SK-N-SH (cell line): ENCODE data around the gene C9orf57. TPM values are rescaled to one million over a fixed set of nuclear protein-coding genes. Genes with fewer than 3 reads are reported as not detected.

Experiments
- CTCF ChIA-PET: fragments of 300-600, 350-600 bp; formaldehyde crosslinking; extraction: SDS; loops from one replicate; lab custom pipeline; 2021; lab: Yijun Ruan, JAX
- POLR2A ChIA-PET: fragments of 350-600 bp; sonication (Branson Sonifier 250); formaldehyde crosslinking; extraction: SDS; loops from one replicate; lab custom pipeline; 2020; ENCODE audit warnings: antibody characterized with exemption, inconsistent platforms; lab: Yijun Ruan, JAX
- DNase-seq: peaks from one replicate; pipeline ENCODE4 v3.0.0; 2012
- H2AFZ ChIP-seq: fragments of 200-600 bp; sonication (generic); 2 replicates; pipeline ENCODE4 v1.8.1; 2016; ENCODE audit warnings: antibody characterized with exemption, mild to moderate bottlenecking, low read depth
- H3F3A ChIP-seq: fragments of 200-600 bp; sonication (generic); replicated peaks from 2 replicates; pipeline ENCODE3; 2016; ENCODE audit warnings: antibody characterized with exemption, mild to moderate bottlenecking; ENCODE audit not compliant: insufficient read depth
- H3K27ac ChIP-seq, 2 experiments: fragments of 200-500 bp in 1 of 2; fragments of 200-600 bp in 1 of 2; sonication (Bioruptor generic) in 1 of 2; sonication (generic), shearing (Covaris generic) in 1 of 2; 2 replicates each; pipeline versions ENCODE4 v1.5.1 to v1.6.1; 2014 to 2016; ENCODE audit warnings: low read depth in 2 of 2, inconsistent platforms in 1 of 2, low read length in 1 of 2, mild to moderate bottlenecking in 1 of 2, mixed read lengths in 1 of 2
- H3K27me3 ChIP-seq: fragments of 200-600 bp; sonication (generic), shearing (Covaris generic); 2 replicates; pipeline ENCODE4 v1.6.1; 2016; ENCODE audit warnings: mixed run types; ENCODE audit not compliant: insufficient read depth
- H3K36me3 ChIP-seq, 2 experiments: fragments of 200-500 bp in 1 of 2; fragments of 200-600 bp in 1 of 2; sonication (Bioruptor generic) in 1 of 2; sonication (generic) in 1 of 2; replicated peaks in 1 of 2; 2 replicates each; pipeline versions ENCODE3 to v1.5.1; 2014 to 2016; ENCODE audit warnings: low read length in 1 of 2, mild to moderate bottlenecking in 1 of 2; ENCODE audit not compliant: insufficient read depth in 2 of 2, control insufficient read depth in 1 of 2
- H3K4me1 ChIP-seq, 2 experiments: fragments of 200-500 bp in 1 of 2; fragments of 200-600 bp in 1 of 2; sonication (Bioruptor generic) in 1 of 2; sonication (generic), shearing (Covaris generic) in 1 of 2; 2 replicates each; pipeline versions ENCODE4 v1.5.1 to v1.6.1; 2014 to 2016; ENCODE audit warnings: low read depth in 1 of 2, low read length in 1 of 2, mixed run types in 1 of 2; ENCODE audit not compliant: insufficient read depth in 2 of 2, control insufficient read depth in 1 of 2
- H3K4me2 ChIP-seq: fragments of 200-600 bp; sonication (generic), shearing (Covaris generic); 2 replicates; pipeline ENCODE4 v1.6.1; 2017; ENCODE audit warnings: mixed run types
- H3K4me3 ChIP-seq, 2 experiments: fragments of 200-500 bp in 1 of 2; fragments of 200-600 bp in 1 of 2; sonication (Bioruptor generic) in 1 of 2; sonication (generic), shearing (Covaris generic) in 1 of 2; 2 replicates each; pipeline versions ENCODE4 v1.5.1 to v1.8.1; 2014 to 2016; ENCODE audit warnings: low read depth in 2 of 2, inconsistent platforms in 1 of 2, low read length in 1 of 2, mild to moderate bottlenecking in 1 of 2, mixed read lengths in 1 of 2, moderate library complexity in 1 of 2
- H3K79me2 ChIP-seq: fragments of 200-600 bp; sonication (generic); 2 replicates; pipeline ENCODE4 v1.8.1; 2017; ENCODE audit warnings: mild to moderate bottlenecking; ENCODE audit not compliant: insufficient read depth
- H3K9ac ChIP-seq: fragments of 200-600 bp; sonication (generic); 2 replicates; pipeline ENCODE4 v1.6.1; 2017; ENCODE audit warnings: mixed run types
- H3K9me2 ChIP-seq: fragments of 200-600 bp; sonication (generic); 2 replicates; pipeline ENCODE4 v1.6.1; 2017; ENCODE audit warnings: mixed run types
- H3K9me3 ChIP-seq: fragments of 200-600 bp; sonication (generic); 2 replicates; pipeline ENCODE4 v1.6.1; 2017; ENCODE audit warnings: mixed run types, mild to moderate bottlenecking, moderate library complexity
- H4K20me1 ChIP-seq: fragments of 200-600 bp; sonication (generic); 2 replicates; pipeline ENCODE4 v1.6.1; 2017; ENCODE audit warnings: mild to moderate bottlenecking, mixed run types; ENCODE audit not compliant: insufficient read depth
- CHD2 ChIP-seq: fragments of 150-350 bp; IDR thresholded peaks from 2 replicates; pipeline ENCODE4 v1.6.1; 2018; ENCODE audit warnings: low read length; ENCODE audit not compliant: partially characterized antibody
- ELF1 ChIP-seq: IDR thresholded peaks from 2 replicates; pipeline ENCODE4 v1.4.0; 2012
- EZH2phosphoT487 ChIP-seq: fragments of 200-600 bp; sonication (generic); IDR thresholded peaks from 2 replicates; pipeline ENCODE4 v1.6.1; 2017; ENCODE audit warnings: low read depth, mixed run types, mild to moderate bottlenecking, antibody characterized with exemption, moderate library complexity, borderline replicate concordance
- GABPA ChIP-seq: IDR thresholded peaks from 2 replicates; pipeline ENCODE4 v1.4.0; 2012; ENCODE audit warnings: low read depth, mild to moderate bottlenecking
- JUND ChIP-seq: IDR thresholded peaks from 2 replicates; pipeline ENCODE4 v1.4.0; 2012
- MAX ChIP-seq: IDR thresholded peaks from 2 replicates; pipeline ENCODE4 v1.4.0; 2012; ENCODE audit warnings: low read depth
- MXI1 ChIP-seq: IDR thresholded peaks from 2 replicates; pipeline ENCODE4 v1.6.1; 2012; ENCODE audit warnings: mild to moderate bottlenecking, low read depth, low read length, improper control_type of control experiment
- NFIC ChIP-seq: IDR thresholded peaks from 2 replicates; pipeline ENCODE4 v1.4.0; 2012; ENCODE audit warnings: borderline replicate concordance
- NRF1 ChIP-seq: IDR thresholded peaks from 2 replicates; pipeline ENCODE4 v1.6.1; 2012; ENCODE audit warnings: low read depth, mild to moderate bottlenecking, low read length
- PBX3 ChIP-seq: IDR thresholded peaks from 2 replicates; pipeline ENCODE4; 2012
- POLR2AphosphoS5 ChIP-seq: IDR thresholded peaks from 2 replicates; pipeline ENCODE4 v1.6.1; 2012; ENCODE audit warnings: low read depth, low read length
- RAD21 ChIP-seq: IDR thresholded peaks from 2 replicates; pipeline ENCODE4 v1.6.1; 2012; ENCODE audit warnings: mild to moderate bottlenecking, low read length
- RCOR1 ChIP-seq: fragments of 150-350 bp; IDR thresholded peaks from 2 replicates; pipeline ENCODE4 v1.6.1; 2017; ENCODE audit warnings: antibody characterized with exemption, low read length
- REST ChIP-seq: IDR thresholded peaks from 2 replicates; pipeline ENCODE4 v1.6.1; 2012; ENCODE audit warnings: mild to moderate bottlenecking, low read depth, low read length, moderate library complexity
- SIN3A ChIP-seq: IDR thresholded peaks from 2 replicates; pipeline ENCODE4 v1.6.1; 2012; ENCODE audit warnings: low read depth, mild to moderate bottlenecking, low read length, moderate library complexity, borderline replicate concordance
- SMC3 ChIP-seq: IDR thresholded peaks from 2 replicates; pipeline ENCODE4 v1.6.1; 2012; ENCODE audit warnings: low read depth, low read length, improper control_type of control experiment
- TCF12 ChIP-seq: IDR thresholded peaks from 2 replicates; pipeline ENCODE4 v1.4.0; 2012
- USF1 ChIP-seq: IDR thresholded peaks from 2 replicates; pipeline ENCODE4 v1.4.0; 2012; ENCODE audit warnings: low read depth, borderline replicate concordance
- USF2 ChIP-seq: fragments of 150-350 bp; IDR thresholded peaks from 2 replicates; pipeline ENCODE4 v1.6.1; 2017; ENCODE audit warnings: antibody characterized with exemption, low read length, low read depth, borderline replicate concordance
- YY1 ChIP-seq: IDR thresholded peaks from 2 replicates; pipeline ENCODE4 v1.4.0; 2012; ENCODE audit warnings: low read depth, mild to moderate bottlenecking
- ZBTB33 ChIP-seq: IDR thresholded peaks from 2 replicates; pipeline ENCODE4 v1.4.0; 2012; ENCODE audit warnings: low read depth, borderline replicate concordance
- WGBS: methylation state at CpG from one replicate; pipeline ENCODE4 v1.1.6; 2017; ENCODE audit warnings: low lambda C conversion rate; 5-methylcytosine and 5-hydroxymethylcytosine counted together
- polyA plus RNA-seq, 3 experiments: library from polyadenylated mRNA; depleted of rRNA; stranded (reverse); fragments of >200 nt; gene quantifications; 2 replicates each; pipeline ENCODE4 v1.2.3, GENCODE V29; 2012

Gene C9orf57
- polyA plus RNA-seq, 1 of the 3 experiments (the other 2 are of a cell fraction) = not detected

GRCh38 chr9:72042928-72043327 is 17.5 kb downstream of the C9orf57 start:
- H3K4me1 ChIP-seq = no peaks in the 10 kb centered on the region; a peak in 1 of 4 replicates
- DNase-seq = no peak
- H3K4me2 ChIP-seq = no peak overlapping the region
- peaks cover 6% of the 10 kb centered on the region; the same call in 1 of the 2 replicates for H3K27me3 ChIP-seq
- no peaks in the 10 kb centered on the region for H3K36me3 ChIP-seq
- H3K79me2 ChIP-seq = no peaks in the 10 kb centered on the region
- H3K27ac ChIP-seq = no peak overlapping the region
- POLR2A ChIA-PET = no interaction called here
- CTCF ChIA-PET = no interaction called here
- H2AFZ ChIP-seq = no peak overlapping the region
- H3K9me2 ChIP-seq = no peaks in the 10 kb centered on the region
- H3K4me3 ChIP-seq = no peak overlapping the region
- H3K9ac ChIP-seq = no peak overlapping the region
- TF ChIP-seq SIN3A (no peak), GABPA (no peak), RAD21 (no peak), SMC3 (no peak), JUND (no peak), TCF12 (no peak), RCOR1 (no peak), REST (no peak), YY1 (no peak)
- no peaks in the 10 kb centered on the region for H4K20me1 ChIP-seq
- WGBS = 49% methylated on average over 3 of the region's 3 CpGs
- no peaks in the 10 kb centered on the region for H3K9me3 ChIP-seq
- no peaks in the 10 kb centered on the region for H3F3A ChIP-seq

GRCh38 chr9:72041775-72042194 is 18.6 kb downstream of the C9orf57 start:
- Histone ChIP-seq H3K36me3 (no peaks in the 10 kb centered on the region), H3F3A (no peaks in the 10 kb centered on the region), H2AFZ (no peak overlapping the region), H3K9me2 (no peaks in the 10 kb centered on the region), H3K27ac (no peak overlapping the region), H3K9me3 (no peaks in the 10 kb centered on the region), H3K4me1 (no peaks in the 10 kb centered on the region; a peak in 1 of 4 replicates), H3K9ac (no peak overlapping the region), H3K4me2 (no peak overlapping the region), H3K79me2 (no peaks in the 10 kb centered on the region), H3K4me3 (no peak overlapping the region), H4K20me1 (no peaks in the 10 kb centered on the region), H3K27me3 (peaks cover 10% of the 10 kb centered on the region; the same call in 1 of the 2 replicates)
- CTCF ChIA-PET = interaction anchor here (5.7 kb wide), 1 partner anchor 232 kb away, joined by 159 read pairs; no protein-coding TSS in a partner anchor
- no peak for DNase-seq
- 20% methylated on average over 7 of the region's 7 CpGs for WGBS
- POLR2A ChIA-PET = no interaction called here
- TF ChIP-seq NFIC = no peak
- no peak for TF ChIP-seq CHD2
- TF ChIP-seq USF1 = no peak
- TF ChIP-seq USF2 = no peak
- TF ChIP-seq PBX3 = no peak
- no peak for TF ChIP-seq ZBTB33
- TF ChIP-seq GABPA = no peak
- TF ChIP-seq POLR2AphosphoS5 = no peak
- TF ChIP-seq NRF1 = no peak
- no peak for TF ChIP-seq ELF1
- TF ChIP-seq MAX = no peak
- TF ChIP-seq JUND = no peak
- no peak for TF ChIP-seq EZH2phosphoT487
- no peak for TF ChIP-seq MXI1
